ENCODE measurements around the gene CTBP2. TPM values are rescaled to one million over a fixed set of nuclear protein-coding genes. Genes with fewer than 3 reads are reported as not detected.

The CTBP2 gene
- total and polyA plus RNA-seq, 10 of the 15 experiments (the other 5 are each of a cell fraction or from before 2014, with no cell fraction given): 0.02 to 0.72 (median 0.06) TPM; not detected in 2

DNA sequence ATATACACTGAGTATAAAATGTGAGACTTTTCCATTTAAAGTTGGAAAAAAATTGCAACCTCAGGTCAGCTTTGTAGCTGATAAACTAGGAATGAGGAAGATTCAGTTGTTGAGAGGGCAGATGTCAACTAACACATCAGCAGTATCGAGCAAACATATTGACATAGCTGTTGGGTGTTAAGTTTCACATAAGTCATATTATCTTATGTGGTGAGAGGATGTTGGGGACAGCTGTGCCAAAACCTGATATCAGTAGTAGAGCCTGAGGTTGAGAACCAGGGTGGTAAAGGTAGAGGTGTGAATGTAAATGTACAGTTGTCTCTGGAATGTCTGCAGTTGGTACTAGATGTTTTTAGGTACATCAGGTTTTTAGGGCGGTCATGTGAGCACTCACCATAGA lies 213.4 kb downstream of the CTBP2 start (continued):
- TF ChIP-seq USF2 (IDR thresholded peaks at IDR 0.05; ENCODE audit: borderline replicate concordance, low read depth, low read length) (no peak), GABPA (IDR thresholded peaks at IDR 0.05; ENCODE audit: low read depth) (no peak), BCL11A (IDR thresholded peaks at IDR 0.05; ENCODE audit: low read depth, low read length) (no peak), PAX5 (IDR thresholded peaks at IDR 0.05; ENCODE audit: borderline replicate concordance, low read depth, low read length) (no peak), ZBED1 (IDR thresholded peaks at IDR 0.05; ENCODE audit: borderline replicate concordance) (no peak)
- TF ChIP-seq, protein P1, sequence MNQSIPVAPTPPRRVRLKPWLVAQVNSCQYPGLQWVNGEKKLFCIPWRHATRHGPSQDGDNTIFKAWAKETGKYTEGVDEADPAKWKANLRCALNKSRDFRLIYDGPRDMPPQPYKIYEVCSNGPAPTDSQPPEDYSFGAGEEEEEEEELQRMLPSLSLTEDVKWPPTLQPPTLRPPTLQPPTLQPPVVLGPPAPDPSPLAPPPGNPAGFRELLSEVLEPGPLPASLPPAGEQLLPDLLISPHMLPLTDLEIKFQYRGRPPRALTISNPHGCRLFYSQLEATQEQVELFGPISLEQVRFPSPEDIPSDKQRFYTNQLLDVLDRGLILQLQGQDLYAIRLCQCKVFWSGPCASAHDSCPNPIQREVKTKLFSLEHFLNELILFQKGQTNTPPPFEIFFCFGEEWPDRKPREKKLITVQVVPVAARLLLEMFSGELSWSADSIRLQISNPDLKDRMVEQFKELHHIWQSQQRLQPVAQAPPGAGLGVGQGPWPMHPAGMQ (IDR thresholded peaks at IDR 0.05; ENCODE audit: borderline replicate concordance): no peak

GRCh38 chr10:124944982-124945381 lies 215.4 kb downstream of the CTBP2 start:
- H3K4me2 ChIP-seq (ENCODE audit: control insufficient read depth, insufficient read depth): no peak overlapping the region
- 67% methylated on average over 2 of the region's 2 CpGs for WGBS (ENCODE audit: insufficient coverage, insufficient replicate concordance, low lambda C conversion rate, missing lambda C conversion rate)
- no peaks in the 10 kb centered on the region for H3K27me3 ChIP-seq (replicated peaks in 1 of 2; ENCODE audit: control insufficient read depth in 2 of 2, insufficient read depth in 2 of 2, low read length in 1 of 2)
- CTCF ChIA-PET: no interaction called here
- RAD21 ChIA-PET (ENCODE audit: unreplicated experiment): no interaction called here
- no peak overlapping the region for H2AFZ ChIP-seq (ENCODE audit: control insufficient read depth, low read depth, low read length)
- intact Hi-C loops (cut with micrococcal nuclease; ENCODE audit: unreplicated experiment) (no loop called here), in situ Hi-C loops (cut with MboI) (no loop called here)
- no peak for FAIRE-seq
- SMC1A ChIA-PET (ENCODE audit: uncharacterized antibody, unreplicated experiment): no interaction called here
- no peak for DNase-seq (ENCODE audit: low read depth, low spot score)
- no peak overlapping the region for H3K27ac ChIP-seq (ENCODE audit: control insufficient read depth, insufficient read depth)
- H3K4me3 ChIP-seq: no peak overlapping the region
- no peak overlapping the region for H3K9ac ChIP-seq (ENCODE audit: control insufficient read depth, insufficient read depth, low read length)
- peaks cover 5% of the 10 kb centered on the region; the same call in 1 of the 2 replicates for H3K4me1 ChIP-seq (ENCODE audit: control insufficient read depth, insufficient read depth, low read length)
- no peak for ATAC-seq
- POLR2A ChIA-PET: no interaction called here
- no peaks in the 10 kb centered on the region; a peak in 2 of 4 replicates for H3K36me3 ChIP-seq (ENCODE audit: control insufficient read depth in 2 of 2, insufficient read depth in 2 of 2, low read length in 1 of 2)
- no peaks in the 10 kb centered on the region for H4K20me1 ChIP-seq (ENCODE audit: control insufficient read depth, insufficient read depth)
- H3K9me3 ChIP-seq (replicated peaks; ENCODE audit: control insufficient read depth, insufficient read depth, low read length): no peaks in the 10 kb centered on the region
- BruUV-seq (replicated peaks): no TSS peak
- peaks cover 51% of the 10 kb centered on the region for H3K79me2 ChIP-seq (ENCODE audit: control insufficient read depth, insufficient read depth, low read length)
- TF ChIP-seq, protein P2, sequence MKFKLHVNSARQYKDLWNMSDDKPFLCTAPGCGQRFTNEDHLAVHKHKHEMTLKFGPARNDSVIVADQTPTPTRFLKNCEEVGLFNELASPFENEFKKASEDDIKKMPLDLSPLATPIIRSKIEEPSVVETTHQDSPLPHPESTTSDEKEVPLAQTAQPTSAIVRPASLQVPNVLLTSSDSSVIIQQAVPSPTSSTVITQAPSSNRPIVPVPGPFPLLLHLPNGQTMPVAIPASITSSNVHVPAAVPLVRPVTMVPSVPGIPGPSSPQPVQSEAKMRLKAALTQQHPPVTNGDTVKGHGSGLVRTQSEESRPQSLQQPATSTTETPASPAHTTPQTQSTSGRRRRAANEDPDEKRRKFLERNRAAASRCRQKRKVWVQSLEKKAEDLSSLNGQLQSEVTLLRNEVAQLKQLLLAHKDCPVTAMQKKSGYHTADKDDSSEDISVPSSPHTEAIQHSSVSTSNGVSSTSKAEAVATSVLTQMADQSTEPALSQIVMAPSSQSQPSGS (IDR thresholded peaks at IDR 0.05; ENCODE audit: low read length): no peak
- TF ChIP-seq SKIL (IDR thresholded peaks at IDR 0.05; ENCODE audit: low read depth, poor library complexity, severe bottlenecking): no peak
- TF ChIP-seq ZNF592 (IDR thresholded peaks at IDR 0.05): no peak
- TF ChIP-seq CREB1 (IDR thresholded peaks at IDR 0.05; ENCODE audit: low read depth): no peak
- no peak for TF ChIP-seq LARP7 (IDR thresholded peaks at IDR 0.05)
- TF ChIP-seq EZH2 (IDR thresholded peaks at IDR 0.05; ENCODE audit: borderline replicate concordance, control insufficient read depth, low read depth, low read length): no peak
- no peak for TF ChIP-seq MTA3 (IDR thresholded peaks at IDR 0.05; ENCODE audit: borderline replicate concordance, low read length)
- TF ChIP-seq SUZ12 (IDR thresholded peaks at IDR 0.05; ENCODE audit: unreplicated experiment): no peak

All from GM12878 (cell line).